Nephron (organoid): ENCODE measurements around the gene LSS.

Experiments
- H3K27ac Mint-ChIP-seq, 3 experiments: 2 replicates each; pipeline ENCODE4 v1.8.0; 2020; ENCODE audit warnings: mixed read lengths in 3 of 3, mild to moderate bottlenecking in 2 of 3, moderate library complexity in 1 of 3
- H3K27me3 Mint-ChIP-seq: 2 replicates; pipeline ENCODE4 v1.8.0; 2021; ENCODE audit warnings: low read depth, mild to moderate bottlenecking, moderate library complexity, mixed read lengths
- H3K36me3 Mint-ChIP-seq: 2 replicates; pipeline ENCODE4 v1.8.0; 2020; ENCODE audit warnings: low read depth, mixed read lengths
- H3K4me1 Mint-ChIP-seq: 2 replicates; pipeline ENCODE4 v1.8.0; 2020; ENCODE audit warnings: mixed read lengths
- H3K4me3 Mint-ChIP-seq, 3 experiments: 2 replicates each; pipeline ENCODE4 v1.8.0; 2020; ENCODE audit warnings: mild to moderate bottlenecking in 3 of 3, mixed read lengths in 3 of 3, moderate library complexity in 2 of 3
- H3K9me3 Mint-ChIP-seq: 2 replicates; pipeline ENCODE4 v1.8.0; 2020; ENCODE audit warnings: mixed read lengths
- CTCF ChIP-seq, 3 experiments: fragments of 200-600 bp; sonication (generic); IDR thresholded peaks; one replicate each; pipeline ENCODE4 v1.5.0; 2021; ENCODE audit warnings: antibody characterized with exemption in 3 of 3; ENCODE audit not compliant: unreplicated experiment in 3 of 3

Gene LSS

GRCh38 chr21:46228345-46229051, at the start of gene LSS:
Gene LSS (minus strand): TSS chr21:46228774. CDS start chr21:46228745, 29 bp downstream.
- TF ChIP-seq CTCF (IDR thresholded peaks at IDR 0.05; ENCODE audit: unreplicated experiment in 3 of 3): no peak
- peak within 1 kb of the TSS; percentile 91 to 94 (median 93) for H3K4me3 Mint-ChIP-seq
- H3K4me1 Mint-ChIP-seq: peaks cover 37% of the 10 kb centered on the region
- peaks cover 12% of the 10 kb centered on the region for H3K9me3 Mint-ChIP-seq
- peaks cover 7% of the 10 kb centered on the region for H3K27me3 Mint-ChIP-seq
- H3K27ac Mint-ChIP-seq: peak within 1 kb of the TSS; percentile 71 to 89 (median 76)
- peaks cover 67% of the 10 kb centered on the region for H3K36me3 Mint-ChIP-seq

- Mint-ChIP-seq H3K9me3 (no peaks in the 10 kb centered on the region), H3K27me3 (no peaks in the 10 kb centered on the region), H3K36me3 (peaks cover 61% of the 10 kb centered on the region), H3K4me1 (no peaks in the 10 kb centered on the region), H3K27ac (no peak overlapping the region), H3K4me3 (no peak overlapping the region)
- TF ChIP-seq CTCF (IDR thresholded peaks at IDR 0.05; ENCODE audit: unreplicated experiment in 3 of 3): no peak
These were observed 46.3 kb upstream of the LSS start for GRCh38 chr21:46274797-46275390.

- Mint-ChIP-seq H3K27ac (no peak overlapping the region), H3K27me3 (no peaks in the 10 kb centered on the region), H3K4me1 (no peaks in the 10 kb centered on the region), H3K4me3 (no peak overlapping the region), H3K36me3 (peaks cover 59% of the 10 kb centered on the region), H3K9me3 (no peaks in the 10 kb centered on the region)
- no peak for TF ChIP-seq CTCF (IDR thresholded peaks at IDR 0.05; ENCODE audit: unreplicated experiment in 3 of 3)
These were observed 44.8 kb upstream of the LSS start for GRCh38 chr21:46273341-46273740.

- H3K36me3 Mint-ChIP-seq: peaks cover 62% of the 10 kb centered on the region
- no peak overlapping the region for H3K4me3 Mint-ChIP-seq
- no peaks in the 10 kb centered on the region for H3K27me3 Mint-ChIP-seq
- H3K27ac Mint-ChIP-seq: no peak overlapping the region
- no peaks in the 10 kb centered on the region for H3K4me1 Mint-ChIP-seq
- no peaks in the 10 kb centered on the region for H3K9me3 Mint-ChIP-seq
- TF ChIP-seq CTCF (IDR thresholded peaks at IDR 0.05; ENCODE audit: unreplicated experiment in 3 of 3): no peak
These were observed 40.9 kb upstream of the LSS start for GRCh38 chr21:46269466-46269865.

- no peaks in the 10 kb centered on the region for H3K4me1 Mint-ChIP-seq
- no peak overlapping the region for H3K27ac Mint-ChIP-seq
- H3K27me3 Mint-ChIP-seq: no peaks in the 10 kb centered on the region
- no peak for TF ChIP-seq CTCF (IDR thresholded peaks at IDR 0.05; ENCODE audit: unreplicated experiment in 3 of 3)
- H3K9me3 Mint-ChIP-seq: no peaks in the 10 kb centered on the region
- H3K36me3 Mint-ChIP-seq: peaks cover 59% of the 10 kb centered on the region
- H3K4me3 Mint-ChIP-seq: no peak overlapping the region
These were observed 39.8 kb upstream of the LSS start for GRCh38 chr21:46268371-46268770.

- no peak overlapping the region for H3K27ac Mint-ChIP-seq
- no peaks in the 10 kb centered on the region for H3K9me3 Mint-ChIP-seq
- no peak overlapping the region for H3K4me3 Mint-ChIP-seq
- no peaks in the 10 kb centered on the region for H3K4me1 Mint-ChIP-seq
- peaks cover 55% of the 10 kb centered on the region for H3K36me3 Mint-ChIP-seq
- H3K27me3 Mint-ChIP-seq: no peaks in the 10 kb centered on the region
- no peak for TF ChIP-seq CTCF (IDR thresholded peaks at IDR 0.05; ENCODE audit: unreplicated experiment in 3 of 3)
These were observed 38.4 kb upstream of the LSS start for GRCh38 chr21:46266946-46267345.
